Stimulated activated CD8-positive, alpha-beta memory T cell treated with anti-CD3 and anti-CD28 coated beads, Interleukin-7, amount 100 ng/mL, for 48 hours (primary cell): ENCODE measurements around the gene BAD.
A peak's percentile ranks its signal among the peaks of the same experiment; 100 is the strongest.
"Not testable (repeated sequence)": the region's sequence is repeated elsewhere in the genome, so short reads cannot be mapped to it uniquely, and the experiment has no call there.

Experiments used
- DNase-seq, 2 donors: peaks; one replicate each; pipeline ENCODE4 v3.0.0-alpha.2; 2020; ENCODE audit warnings: low read depth in 1 of 2; ENCODE audit errors: extremely low read depth in 1 of 2

Gene BAD

DNA sequence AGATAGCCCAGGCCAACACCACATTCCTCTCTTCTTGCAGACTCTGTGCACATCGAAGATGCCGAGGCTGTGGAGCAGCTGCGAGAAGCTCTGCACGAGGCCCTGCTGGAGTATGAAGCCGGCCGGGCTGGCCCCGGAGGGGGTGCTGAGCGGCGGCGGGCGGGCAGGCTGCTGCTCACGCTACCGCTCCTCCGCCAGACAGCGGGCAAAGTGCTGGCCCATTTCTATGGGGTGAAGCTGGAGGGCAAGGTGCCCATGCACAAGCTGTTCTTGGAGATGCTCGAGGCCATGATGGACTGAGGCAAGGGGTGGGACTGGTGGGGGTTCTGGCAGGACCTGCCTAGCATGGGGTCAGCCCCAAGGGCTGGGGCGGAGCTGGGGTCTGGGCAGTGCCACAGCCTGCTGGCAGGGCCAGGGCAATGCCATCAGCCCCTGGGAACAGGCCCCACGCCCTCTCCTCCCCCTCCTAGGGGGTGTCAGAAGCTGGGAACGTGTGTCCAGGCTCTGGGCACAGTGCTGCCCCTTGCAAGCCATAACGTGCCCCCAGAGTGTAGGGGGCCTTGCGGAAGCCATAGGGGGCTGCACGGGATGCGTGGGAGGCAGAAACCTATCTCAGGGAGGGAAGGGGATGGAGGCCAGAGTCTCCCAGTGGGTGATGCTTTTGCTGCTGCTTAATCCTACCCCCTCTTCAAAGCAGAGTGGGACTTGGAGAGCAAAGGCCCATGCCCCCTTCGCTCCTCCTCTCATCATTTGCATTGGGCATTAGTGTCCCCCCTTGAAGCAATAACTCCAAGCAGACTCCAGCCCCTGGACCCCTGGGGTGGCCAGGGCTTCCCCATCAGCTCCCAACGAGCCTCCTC is 31.4 kb upstream of the BAD start:
- DNase-seq = not testable (repeated sequence)

DNA sequence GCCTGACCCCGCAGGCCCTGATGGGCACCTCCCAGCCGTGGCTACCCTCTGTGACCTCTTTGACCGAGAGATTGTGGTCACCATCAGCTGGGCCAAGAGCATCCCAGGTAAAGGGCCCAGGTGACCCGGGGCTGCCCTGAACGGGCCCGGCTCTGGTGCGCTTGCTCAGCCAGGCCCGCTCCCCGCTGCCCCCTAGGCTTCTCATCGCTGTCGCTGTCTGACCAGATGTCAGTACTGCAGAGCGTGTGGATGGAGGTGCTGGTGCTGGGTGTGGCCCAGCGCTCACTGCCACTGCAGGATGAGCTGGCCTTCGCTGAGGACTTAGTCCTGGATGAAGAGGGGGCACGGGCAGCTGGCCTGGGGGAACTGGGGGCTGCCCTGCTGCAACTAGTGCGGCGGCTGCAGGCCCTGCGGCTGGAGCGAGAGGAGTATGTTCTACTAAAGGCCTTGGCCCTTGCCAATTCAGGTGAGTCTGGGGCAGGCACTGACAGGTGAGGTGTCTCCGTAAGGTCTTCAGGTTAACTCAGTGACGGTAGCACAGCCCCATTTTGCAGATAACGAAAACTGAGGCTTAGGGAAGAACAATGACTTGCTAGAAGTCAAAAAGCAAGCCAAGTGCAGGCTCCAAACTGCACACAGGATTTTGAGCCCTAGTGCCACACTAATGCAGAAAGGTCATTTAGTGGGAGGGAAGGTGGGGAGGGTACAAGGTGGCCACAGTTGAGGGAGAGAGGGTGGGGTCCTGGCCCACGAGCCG is 30.5 kb upstream of the BAD start:
- no peak for DNase-seq

DNA sequence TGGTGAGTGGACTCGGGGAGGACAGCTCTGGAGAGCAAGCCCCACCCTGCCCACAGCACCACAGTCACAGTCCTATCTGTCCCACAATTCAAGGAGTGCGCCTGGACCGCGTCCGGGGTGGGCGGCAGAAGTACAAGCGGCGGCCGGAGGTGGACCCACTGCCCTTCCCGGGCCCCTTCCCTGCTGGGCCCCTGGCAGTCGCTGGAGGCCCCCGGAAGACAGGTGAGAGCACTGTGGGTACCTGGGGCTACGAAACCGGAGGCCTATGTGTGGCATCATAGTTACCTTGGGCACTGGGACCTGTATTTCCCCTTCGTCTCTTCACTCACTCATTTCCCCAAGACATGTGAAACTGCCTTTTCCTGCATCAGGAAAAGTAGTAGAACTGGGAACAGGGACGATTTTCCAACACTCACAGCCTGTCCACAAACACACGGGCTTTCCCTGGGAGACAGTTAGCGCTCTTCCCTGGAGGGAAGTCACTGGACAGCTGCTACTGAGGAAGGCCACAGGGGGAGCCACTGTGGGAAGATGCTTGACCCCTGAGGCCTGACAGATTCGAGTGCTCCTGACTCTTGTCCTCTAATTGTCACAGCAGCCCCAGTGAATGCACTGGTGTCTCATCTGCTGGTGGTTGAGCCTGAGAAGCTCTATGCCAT is 29.8 kb upstream of the BAD start:
- no peak for DNase-seq

DNA sequence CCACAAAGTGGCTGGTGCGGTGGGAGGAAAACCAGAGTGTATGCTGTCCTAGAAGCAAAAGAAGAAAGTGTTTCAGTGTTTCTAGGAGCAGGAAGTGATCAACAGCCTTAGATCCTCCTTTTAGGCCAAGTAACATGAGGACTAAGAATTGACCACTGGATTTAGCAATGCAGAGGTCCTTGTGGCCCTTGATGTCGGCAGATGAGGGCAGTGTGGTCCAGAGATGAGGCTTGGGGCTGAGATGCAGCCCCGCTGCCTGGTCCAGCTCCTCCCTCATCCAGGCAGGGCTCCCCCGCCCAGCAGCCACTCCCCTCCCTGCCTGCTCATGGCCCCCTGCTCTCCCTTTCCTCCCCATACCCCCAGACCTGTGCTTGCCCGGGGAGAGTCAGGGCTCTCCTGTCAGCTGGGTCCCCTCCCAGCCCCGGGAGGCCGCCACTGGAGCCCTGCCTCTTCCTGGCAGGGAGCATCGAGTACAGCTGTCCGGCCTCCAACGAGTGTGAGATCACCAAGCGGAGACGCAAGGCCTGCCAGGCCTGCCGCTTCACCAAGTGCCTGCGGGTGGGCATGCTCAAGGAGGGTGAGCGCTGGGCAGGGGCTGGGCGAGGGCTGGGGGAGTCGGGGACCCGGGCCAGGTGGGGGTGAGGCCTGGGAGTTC is 29.2 kb upstream of the BAD start:
- DNase-seq = no peak

DNA sequence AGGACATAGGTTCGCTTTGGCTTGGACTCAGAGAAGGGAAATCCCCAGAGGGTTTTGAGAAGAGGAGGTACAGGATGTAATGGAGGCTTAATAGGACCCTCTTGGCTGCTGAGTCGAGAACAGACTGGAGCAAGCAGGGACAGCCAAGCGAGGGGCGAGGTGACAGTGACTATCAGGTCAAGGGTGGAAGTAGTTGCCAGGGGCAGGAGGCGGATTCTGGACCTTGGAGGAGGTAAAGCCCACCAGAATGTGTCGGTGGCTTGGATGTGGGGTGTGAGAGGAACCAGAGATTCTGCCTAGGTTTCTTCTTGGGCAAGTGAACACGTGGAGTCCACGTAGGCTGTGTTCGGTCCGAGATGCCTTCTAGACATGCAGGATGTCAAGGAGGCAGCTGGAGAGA is 28.5 kb upstream of the BAD start:
- no peak for DNase-seq

DNA sequence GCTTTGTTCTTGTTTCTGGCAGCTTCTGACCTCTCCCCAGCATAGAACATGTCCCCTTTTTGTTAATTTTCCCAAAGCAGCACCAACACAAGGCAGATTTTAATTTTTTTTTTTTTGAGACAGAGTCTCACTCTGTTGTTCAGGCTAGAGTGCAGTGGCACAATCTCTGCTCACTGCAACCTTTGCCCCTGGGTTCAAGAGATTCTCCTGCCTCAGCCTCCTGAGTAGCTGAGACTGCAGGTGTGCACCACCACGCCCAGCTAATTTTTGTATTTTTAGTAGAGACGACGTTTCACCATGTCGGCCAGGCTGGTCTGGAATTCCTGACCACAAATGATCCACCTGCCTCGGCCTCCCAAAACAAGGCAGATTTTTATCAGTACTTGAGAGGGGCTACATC is 23.3 kb upstream of the BAD start:
- DNase-seq = not testable (repeated sequence)

DNA sequence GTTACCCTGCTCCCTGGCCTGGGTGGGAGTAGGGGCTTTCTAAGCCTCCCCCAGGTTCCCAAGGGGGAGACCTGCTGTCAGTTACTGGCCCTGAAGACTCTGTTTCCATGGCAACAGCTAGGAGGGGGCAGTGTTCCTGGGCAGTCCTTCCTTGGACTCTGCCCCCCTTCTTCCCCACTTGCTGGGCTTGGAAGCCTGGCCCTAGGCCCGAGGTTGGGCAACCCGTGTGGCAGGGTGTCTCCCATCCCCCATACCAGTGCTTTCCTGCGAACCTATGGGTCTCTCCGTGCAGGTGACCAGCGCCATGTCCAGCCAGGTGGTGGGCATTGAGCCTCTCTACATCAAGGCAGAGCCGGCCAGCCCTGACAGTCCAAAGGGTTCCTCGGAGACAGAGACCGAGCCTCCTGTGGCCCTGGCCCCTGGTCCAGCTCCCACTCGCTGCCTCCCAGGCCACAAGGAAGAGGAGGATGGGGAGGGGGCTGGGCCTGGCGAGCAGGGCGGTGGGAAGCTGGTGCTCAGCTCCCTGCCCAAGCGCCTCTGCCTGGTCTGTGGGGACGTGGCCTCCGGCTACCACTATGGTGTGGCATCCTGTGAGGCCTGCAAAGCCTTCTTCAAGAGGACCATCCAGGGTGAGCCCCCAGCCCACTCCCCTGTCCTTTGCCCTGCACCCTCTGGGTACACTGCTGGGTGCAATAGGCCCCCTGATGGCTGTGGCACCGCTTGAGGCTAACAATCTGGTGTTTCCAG is 22.6 kb upstream of the BAD start:
- no peak for DNase-seq

DNA sequence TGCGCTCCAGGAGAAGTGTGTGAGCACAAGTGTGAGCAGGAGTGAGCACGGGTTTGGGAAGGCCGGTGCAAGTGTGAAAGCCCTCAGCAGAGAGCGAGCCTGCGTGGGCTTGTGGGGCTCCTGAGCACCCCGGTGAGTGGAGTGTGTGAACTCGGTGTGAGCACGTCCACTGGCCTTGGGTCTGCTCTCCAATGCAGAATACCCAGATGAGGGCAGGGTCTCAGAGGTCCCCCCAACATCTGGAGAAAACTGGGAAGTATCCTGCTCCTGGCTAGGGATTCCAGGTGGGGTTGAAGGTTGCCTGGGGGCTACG is 22.1 kb upstream of the BAD start:
- DNase-seq = no peak

DNA sequence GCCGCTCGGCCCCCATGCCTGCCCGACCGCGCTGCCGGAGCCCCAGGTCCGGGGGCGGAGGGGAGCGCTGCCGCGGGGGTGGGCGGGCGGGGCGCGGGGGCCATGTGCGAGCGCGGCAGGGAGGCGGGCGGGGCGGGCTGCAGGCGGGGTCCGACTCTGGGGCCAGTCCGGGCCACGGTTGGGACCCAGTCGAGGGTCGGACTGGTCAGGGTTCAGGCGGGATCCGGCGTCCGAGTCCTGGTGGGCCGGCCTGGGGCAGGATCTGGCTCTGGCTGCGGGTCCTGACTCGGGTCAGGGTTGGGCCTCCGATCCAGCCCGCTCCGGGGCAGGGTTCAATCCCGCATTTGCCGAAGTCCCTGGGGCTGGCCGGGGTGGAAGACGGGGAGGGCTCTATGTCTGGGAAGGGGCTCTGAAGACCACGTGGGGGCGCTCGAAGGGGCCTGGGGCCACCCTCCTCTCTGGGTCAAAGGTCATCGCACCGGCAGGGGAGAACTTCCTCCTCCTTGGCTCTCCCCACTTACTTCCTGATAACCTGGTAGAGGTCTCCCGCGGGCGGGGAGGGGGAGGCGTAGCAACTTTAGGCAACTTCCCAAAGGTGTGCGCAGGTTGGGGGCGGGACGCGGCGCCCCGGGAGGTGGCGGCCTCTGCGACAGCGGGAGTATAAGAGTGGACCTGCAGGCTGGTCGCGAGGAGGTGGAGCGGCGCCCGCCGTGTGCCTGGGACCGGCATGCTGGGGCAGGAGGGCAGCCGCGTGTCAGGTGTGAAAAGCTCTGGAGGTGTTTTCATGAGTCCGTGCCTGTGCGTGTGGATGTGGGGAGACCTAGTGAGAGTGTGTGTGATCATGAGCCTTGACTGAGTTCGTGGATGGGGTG is 21.5 kb upstream of the BAD start:
- peak; percentile 46 to 68 for DNase-seq

DNA sequence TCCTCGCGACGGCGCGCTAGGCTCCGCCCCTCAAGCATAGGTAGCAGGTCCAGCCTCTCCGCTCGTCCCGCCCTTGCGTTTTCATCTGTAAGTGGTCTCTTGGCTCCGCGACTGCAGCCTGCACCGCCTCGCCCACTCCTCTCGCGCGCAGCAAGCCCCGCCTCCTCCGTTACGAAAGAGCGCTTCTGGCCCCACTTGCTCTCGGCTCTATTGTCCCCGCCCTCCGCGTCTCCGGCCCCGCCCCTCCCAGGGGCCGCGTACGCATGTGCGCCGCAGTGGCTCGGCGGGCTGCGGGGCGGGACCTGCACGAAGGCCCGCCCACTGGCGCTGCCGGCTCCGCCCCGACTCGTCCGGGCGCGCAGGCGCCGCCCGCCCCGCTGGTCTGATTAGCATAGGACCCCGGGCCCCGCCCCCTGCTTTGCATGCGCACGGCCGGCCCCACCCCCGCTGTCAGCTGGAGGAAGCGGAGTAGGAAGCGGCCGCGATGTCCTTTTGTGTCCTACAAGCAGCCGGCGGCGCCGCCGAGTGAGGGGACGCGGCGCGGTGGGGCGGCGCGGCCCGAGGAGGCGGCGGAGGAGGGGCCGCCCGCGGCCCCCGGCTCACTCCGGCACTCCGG is 20.7 kb upstream of the BAD start, which contains the start of gene ESRRA:
TSS of gene ESRRA (plus strand) at position 450 of the 616 bp plus-strand sequence. CDS start 1,656 bp downstream, outside the sequence.
- DNase-seq = peak; percentile 99 to 100

DNA sequence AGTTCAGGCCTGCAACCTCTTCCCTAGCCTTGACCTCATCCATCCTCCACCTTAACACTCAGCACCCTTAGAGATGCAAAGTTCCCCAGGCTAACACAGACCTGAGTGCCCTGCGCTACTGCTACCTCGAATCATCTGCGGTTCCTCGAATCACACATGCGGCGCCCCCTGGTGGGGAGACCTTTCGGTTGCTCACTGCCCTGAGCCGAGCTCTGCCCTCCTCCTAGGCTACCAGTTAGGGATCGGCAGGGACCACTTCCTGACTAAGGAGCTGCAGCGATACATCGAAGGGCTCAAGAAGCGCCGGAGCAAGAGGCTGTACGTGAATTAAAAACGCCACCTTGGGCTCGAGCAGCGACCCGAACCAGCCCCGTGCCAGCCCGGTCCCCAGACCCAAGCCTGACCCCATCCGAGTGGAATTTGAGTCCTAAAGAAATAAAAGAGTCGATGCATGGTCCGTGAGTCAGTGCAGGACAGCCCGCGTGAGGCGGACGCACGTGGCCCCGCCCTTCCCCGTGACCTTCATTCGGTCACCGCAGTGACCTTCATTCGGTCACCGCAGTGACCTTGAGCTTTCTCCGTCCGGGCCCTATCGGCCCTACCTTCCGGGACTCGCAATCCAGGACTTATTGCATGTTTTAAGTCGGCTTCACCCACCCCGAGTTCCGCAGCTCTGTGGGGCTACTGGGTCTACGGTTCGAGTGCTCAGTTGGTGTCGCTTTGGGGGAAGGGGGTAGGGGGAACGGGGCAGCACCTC is 20.0 kb upstream of the BAD start:
- peak; percentile 86 to 92 for DNase-seq

DNA sequence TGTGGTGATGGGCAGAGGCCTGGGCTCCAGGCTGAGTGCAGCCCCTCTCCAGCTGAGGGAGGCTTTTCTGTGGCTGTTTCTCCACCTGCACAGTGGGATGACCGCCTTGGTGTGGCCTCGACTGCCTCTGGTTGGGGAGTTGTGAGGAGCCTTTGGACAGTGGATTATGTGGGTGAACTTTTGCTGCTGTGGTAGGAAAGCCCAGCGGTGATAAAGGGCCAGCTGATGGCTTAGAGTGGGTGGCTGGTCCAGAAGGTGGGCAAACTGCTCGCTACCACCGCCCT is 19.5 kb upstream of the BAD start:
- DNase-seq = no peak

DNA sequence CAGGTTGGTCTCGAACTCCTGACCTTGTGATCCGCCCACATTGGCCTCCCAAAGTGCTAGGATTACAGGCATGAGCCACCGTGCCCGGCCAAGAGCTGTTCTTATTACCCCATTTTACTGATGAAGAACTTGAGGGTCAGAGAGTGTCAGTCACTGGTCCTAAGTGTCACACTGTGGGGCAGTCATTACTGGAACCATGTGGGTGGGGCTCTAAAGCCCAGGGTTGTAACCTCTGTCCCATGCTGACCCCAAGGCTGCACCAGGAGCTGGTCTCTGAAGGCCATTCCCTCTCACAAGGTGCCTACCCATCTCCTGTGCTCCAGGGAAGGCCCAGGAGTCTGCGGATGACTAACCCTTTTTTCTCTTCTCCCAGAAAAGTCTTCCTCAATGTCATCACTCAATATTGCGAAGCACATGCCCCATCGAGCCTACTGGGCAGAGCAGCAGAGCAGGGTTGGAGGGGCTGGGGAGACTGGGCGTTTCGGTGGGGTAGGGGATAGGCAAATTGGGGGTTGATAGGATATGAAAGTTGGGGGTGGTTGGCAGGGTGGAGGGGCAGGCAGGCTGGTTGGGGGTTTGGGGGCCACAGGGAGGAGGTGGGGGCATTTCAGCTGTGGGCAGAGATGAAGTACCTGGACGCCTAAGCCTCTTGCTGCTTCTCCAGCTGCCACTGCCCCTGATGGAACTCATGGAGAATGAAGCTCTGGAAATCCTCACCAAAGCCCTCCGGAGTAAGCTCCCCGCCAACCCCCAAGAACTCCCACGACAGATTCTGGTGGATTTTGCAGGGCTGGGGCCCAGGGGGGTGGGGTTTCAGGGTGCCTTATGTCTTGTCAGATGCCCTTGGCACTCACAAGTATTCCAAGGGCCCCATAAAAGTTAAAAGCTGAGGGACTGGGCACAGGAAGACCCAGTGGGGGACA is 18.9 kb upstream of the BAD start:
- no peak for DNase-seq

DNA sequence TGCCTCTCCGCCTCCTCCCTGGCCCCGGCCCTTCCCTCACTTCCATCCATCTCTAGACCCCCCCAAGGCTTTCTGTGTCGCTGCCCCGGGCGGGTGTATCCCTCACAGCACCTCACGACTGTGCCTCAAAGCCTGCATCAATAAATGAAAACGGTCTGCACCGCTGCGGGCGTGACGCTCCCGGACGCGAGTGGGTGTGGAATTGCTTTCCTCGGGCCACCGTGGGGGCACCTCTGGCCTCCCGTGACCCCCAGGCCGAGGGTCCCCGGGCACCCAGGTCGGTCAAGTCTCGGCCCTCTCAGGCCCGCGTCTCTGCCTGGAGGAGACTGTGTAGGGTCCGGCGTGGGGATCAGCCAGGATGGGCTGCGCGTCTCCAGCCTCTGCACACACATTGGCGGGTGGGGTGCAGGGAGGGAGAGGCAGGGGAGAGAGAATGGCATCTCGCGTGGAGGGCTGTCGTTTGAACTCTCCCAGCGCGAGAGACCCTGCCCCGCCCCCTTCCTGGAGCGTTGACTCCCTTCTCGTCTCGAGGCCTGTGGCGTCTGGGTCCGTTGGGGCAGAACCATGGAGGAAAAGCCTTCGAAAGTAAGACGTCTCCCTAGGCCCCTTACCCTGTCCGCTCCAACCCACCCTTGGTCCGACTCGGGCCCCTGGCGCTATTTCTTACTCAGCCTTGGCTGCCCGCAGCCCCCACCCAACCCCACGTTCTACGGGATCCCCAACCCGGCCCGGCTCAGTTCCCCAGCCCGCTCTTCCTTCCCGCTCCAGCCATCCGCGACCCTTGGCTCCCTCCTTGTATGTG is 15.6 kb upstream of the BAD start, which contains the start of gene CATSPERZ:
TSS of gene CATSPERZ (plus strand) at position 512 of the 802 bp plus-strand sequence. CDS start at position 565, 53 bp downstream.
- DNase-seq = no peak

DNA sequence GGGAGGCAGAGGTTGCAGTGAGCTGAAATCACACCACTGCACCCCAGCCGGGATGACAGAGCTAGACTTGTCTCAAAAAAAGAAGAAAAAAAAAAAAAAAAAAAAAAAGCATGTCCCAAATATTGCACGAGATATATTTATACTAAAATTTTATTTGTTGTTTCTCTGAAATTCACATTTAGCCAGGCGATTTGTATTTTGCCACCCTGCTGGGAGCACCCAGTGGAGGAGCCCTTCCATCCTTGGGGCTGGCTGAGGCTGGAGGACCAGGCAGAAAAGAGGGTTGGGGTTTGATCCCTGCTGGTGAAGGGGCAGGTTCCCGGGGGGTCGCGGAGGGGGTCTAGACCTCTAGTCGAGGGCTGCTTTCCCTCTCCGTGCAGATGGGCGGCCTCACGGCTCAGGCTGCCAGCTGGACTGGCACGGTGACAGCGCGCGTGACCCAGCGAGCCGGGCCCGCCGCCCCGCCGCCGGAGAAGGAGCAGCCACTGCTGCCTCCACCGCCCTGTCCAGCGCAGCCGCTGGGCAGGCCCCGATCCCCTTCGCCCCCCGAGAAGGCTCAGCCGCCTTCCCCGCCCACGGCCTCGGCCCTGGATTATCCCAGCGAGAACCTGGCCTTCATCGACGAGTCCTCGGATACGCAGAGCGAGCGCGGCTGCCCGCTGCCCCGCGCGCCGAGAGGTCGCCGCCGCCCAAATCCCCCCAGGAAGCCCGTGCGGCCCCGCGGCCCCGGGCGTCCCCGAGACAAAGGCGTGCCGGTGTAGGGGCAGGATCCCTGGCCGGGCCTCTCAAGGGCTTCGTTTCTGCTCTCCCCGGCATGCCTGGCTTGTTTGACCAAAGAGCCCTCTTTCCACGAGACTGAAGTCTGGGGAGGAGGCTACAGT is 14.7 kb upstream of the BAD start:
- DNase-seq = no peak
